MM.1S (cell line): ENCODE measurements around the gene ERVV-1.

Experiments used
- EZH2 ChIP-seq: fragments of 300-600 bp; sonication (generic); optimal IDR thresholded peaks from 2 replicates; pipeline ENCODE3; 2017; ENCODE audit warnings: low read depth, mild to moderate bottlenecking, antibody characterized with exemption, low read length, mixed read lengths
- TF ChIP-seq, protein P1 (sequence below): fragments of 300-600 bp; sonication (generic); IDR thresholded peaks from 2 replicates; pipeline ENCODE4 v1.5.1; 2016; ENCODE audit warnings: antibody characterized with exemption, low read length, mixed read lengths

DNA sequence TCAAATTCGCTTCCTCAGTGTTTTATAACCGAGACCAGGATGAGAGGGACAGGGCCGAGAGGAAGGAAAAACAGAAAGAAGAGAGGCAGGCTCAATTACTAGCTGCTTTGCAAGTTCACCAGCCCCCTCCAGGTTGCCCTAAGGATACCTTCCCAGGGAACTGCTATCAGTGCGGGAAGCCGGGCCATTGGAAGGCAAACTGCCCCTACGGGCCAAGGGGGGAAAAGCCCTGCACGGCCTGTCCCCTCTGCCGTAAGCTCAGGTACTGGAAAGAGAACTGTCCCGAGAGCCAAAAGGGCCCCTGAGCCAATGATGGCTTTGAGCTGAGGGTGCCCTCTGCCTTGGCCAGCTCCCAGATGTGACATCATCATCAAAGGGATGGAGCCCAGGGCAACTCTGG, 3.2 kb upstream of the ERVV-1 start:
- TF ChIP-seq, protein P1, sequence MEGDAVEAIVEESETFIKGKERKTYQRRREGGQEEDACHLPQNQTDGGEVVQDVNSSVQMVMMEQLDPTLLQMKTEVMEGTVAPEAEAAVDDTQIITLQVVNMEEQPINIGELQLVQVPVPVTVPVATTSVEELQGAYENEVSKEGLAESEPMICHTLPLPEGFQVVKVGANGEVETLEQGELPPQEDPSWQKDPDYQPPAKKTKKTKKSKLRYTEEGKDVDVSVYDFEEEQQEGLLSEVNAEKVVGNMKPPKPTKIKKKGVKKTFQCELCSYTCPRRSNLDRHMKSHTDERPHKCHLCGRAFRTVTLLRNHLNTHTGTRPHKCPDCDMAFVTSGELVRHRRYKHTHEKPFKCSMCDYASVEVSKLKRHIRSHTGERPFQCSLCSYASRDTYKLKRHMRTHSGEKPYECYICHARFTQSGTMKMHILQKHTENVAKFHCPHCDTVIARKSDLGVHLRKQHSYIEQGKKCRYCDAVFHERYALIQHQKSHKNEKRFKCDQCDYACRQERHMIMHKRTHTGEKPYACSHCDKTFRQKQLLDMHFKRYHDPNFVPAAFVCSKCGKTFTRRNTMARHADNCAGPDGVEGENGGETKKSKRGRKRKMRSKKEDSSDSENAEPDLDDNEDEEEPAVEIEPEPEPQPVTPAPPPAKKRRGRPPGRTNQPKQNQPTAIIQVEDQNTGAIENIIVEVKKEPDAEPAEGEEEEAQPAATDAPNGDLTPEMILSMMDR: no peak
- no peak for TF ChIP-seq EZH2
